ENCODE data around the gene RPL37. TPM values are rescaled to one million over a fixed set of nuclear protein-coding genes. Genes with fewer than 3 reads are reported as not detected.

RPL37 gene
- total and polyA plus RNA-seq, 9 of the 15 experiments (the other 6 are each of a cell fraction or from before 2014, with no cell fraction given), result 2,342 to 7,963 (median 4,091) TPM

DNA sequence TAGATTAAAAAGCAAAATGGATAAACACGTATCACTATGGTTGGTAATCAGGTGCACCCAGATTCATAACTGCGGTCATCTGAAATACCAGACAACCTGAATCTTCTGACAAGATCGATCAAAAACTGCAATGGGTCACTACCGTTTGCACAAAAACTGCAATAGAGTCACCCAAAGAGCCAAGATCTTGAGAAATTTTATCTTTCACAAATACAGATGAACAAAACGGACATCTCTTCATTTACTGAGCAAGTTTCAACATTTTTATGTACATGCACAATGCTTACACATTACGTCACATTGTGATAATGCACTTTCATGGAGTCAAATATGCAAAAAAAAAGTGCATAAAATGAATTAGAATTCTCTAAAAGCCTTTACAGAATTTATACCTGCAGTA is 55.5 kb downstream of the RPL37 start:
- peaks cover 72% of the 10 kb centered on the region for H3K79me2 ChIP-seq (ENCODE audit: control insufficient read depth, insufficient read depth, low read length)
- ChIA-PET POLR2A (interaction anchor here (0.7 to 1.5 kb wide), 5 partner anchors 8 to 1355 kb away, joined by 3 to 5 read pairs (median 3); partner anchors contain the start of gene DAB2), CTCF (ENCODE audit: low intra/inter-chr PET ratio) (no interaction called here)
- no peak overlapping the region for H3K4me3 ChIP-seq
- ATAC-seq (no peak), FAIRE-seq (no peak), DNase-seq (ENCODE audit: extremely low read depth in 1 of 4, low spot score in 3 of 4) (no peak)
- intact Hi-C loops (cut with micrococcal nuclease), result no loop called here
- TF ChIP-seq HDAC2 (IDR thresholded peaks at IDR 0.05), result no peak
- no peak for TF ChIP-seq CGGBP1 (CRISPR knock-in tag; IDR thresholded peaks at IDR 0.05)
- no peak for TF ChIP-seq ERF (CRISPR knock-in tag; IDR thresholded peaks at IDR 0.05)
- TF ChIP-seq GTF2E2 (tag; IDR thresholded peaks at IDR 0.05), result no peak
- no peak for TF ChIP-seq ZNF707 (CRISPR knock-in tag; conservative IDR thresholded peaks at IDR 0.05)
- TF ChIP-seq, protein P1, sequence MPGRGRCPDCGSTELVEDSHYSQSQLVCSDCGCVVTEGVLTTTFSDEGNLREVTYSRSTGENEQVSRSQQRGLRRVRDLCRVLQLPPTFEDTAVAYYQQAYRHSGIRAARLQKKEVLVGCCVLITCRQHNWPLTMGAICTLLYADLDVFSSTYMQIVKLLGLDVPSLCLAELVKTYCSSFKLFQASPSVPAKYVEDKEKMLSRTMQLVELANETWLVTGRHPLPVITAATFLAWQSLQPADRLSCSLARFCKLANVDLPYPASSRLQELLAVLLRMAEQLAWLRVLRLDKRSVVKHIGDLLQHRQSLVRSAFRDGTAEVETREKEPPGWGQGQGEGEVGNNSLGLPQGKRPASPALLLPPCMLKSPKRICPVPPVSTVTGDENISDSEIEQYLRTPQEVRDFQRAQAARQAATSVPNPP (IDR thresholded peaks at IDR 0.05; ENCODE audit: borderline replicate concordance, insufficient read depth, insufficient read length), result no peak
- TF ChIP-seq SMAD1 (IDR thresholded peaks at IDR 0.05; ENCODE audit: low read depth, low read length, partially characterized antibody), result no peak
- TF ChIP-seq, protein P2, sequence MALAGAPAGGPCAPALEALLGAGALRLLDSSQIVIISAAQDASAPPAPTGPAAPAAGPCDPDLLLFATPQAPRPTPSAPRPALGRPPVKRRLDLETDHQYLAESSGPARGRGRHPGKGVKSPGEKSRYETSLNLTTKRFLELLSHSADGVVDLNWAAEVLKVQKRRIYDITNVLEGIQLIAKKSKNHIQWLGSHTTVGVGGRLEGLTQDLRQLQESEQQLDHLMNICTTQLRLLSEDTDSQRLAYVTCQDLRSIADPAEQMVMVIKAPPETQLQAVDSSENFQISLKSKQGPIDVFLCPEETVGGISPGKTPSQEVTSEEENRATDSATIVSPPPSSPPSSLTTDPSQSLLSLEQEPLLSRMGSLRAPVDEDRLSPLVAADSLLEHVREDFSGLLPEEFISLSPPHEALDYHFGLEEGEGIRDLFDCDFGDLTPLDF (CRISPR knock-in tag; IDR thresholded peaks at IDR 0.05), result no peak
- TF ChIP-seq ZKSCAN3 (CRISPR knock-in tag; IDR thresholded peaks at IDR 0.05), result no peak
- no peak for TF ChIP-seq L3MBTL2 (IDR thresholded peaks at IDR 0.05)
- TF ChIP-seq FOXA1 (IDR thresholded peaks at IDR 0.05; ENCODE audit: borderline replicate concordance), result no peak
- no peak for TF ChIP-seq SAP30 (IDR thresholded peaks at IDR 0.05; ENCODE audit: borderline replicate concordance, insufficient read depth, low read depth, low read length, poor library complexity, severe bottlenecking)
- TF ChIP-seq HLTF (IDR thresholded peaks at IDR 0.05), result no peak
- no peak for TF ChIP-seq EHMT2 (IDR thresholded peaks at IDR 0.05)
- BruUV-seq (replicated peaks), result no TSS peak
- H3K4me2 ChIP-seq (ENCODE audit: insufficient read depth, low read length), result no peak overlapping the region
- H3K9me1 ChIP-seq (ENCODE audit: control insufficient read depth, insufficient read depth, low read length), result no peaks in the 10 kb centered on the region
- no peak overlapping the region for H3K27ac ChIP-seq (ENCODE audit: extremely low read depth, low read depth, low read length)
- H3K27me3 ChIP-seq (ENCODE audit: control insufficient read depth in 2 of 2, insufficient read depth in 2 of 2, low read length in 2 of 2), result no peaks in the 10 kb centered on the region
- H3K4me1 ChIP-seq (replicated peaks in 1 of 2; ENCODE audit: control insufficient read depth in 2 of 2, insufficient read depth in 2 of 2, low read length in 2 of 2), result no peaks in the 10 kb centered on the region; a peak in 1 of 5 replicates
- peaks cover 29% of the 10 kb centered on the region for H3K36me3 ChIP-seq (ENCODE audit: control insufficient read depth, insufficient read depth, low read length)
- no peak overlapping the region for H3K9ac ChIP-seq (ENCODE audit: insufficient read depth in 1 of 2, low read depth in 2 of 2, low read length in 2 of 2)
- H3K9me3 ChIP-seq (replicated peaks; ENCODE audit: control insufficient read depth, insufficient read depth, low read depth, low read length), result no peaks in the 10 kb centered on the region
- no peak overlapping the region for H2AFZ ChIP-seq (ENCODE audit: low read depth, low read length)
- 90% methylated on average over 6 of the region's 6 CpGs for WGBS (ENCODE audit: insufficient coverage, low coverage, missing lambda C conversion rate)
- in situ Hi-C loops (cut with MboI), result no loop called here
- peaks cover 9% of the 10 kb centered on the region for H4K20me1 ChIP-seq (replicated peaks; ENCODE audit: control insufficient read depth, insufficient read depth, low read length)
